ENCODE results near the gene TMEM143. TPM values are rescaled to one million over a fixed set of nuclear protein-coding genes. Genes with fewer than 3 reads are reported as not detected.

The TMEM143 gene
- total RNA-seq, 3 donors from 2014 or later (not counting 1 experiment from before 2014, with no cell fraction given), result 10.2 to 12.3 (median 11.1) TPM

- Mint-ChIP-seq H3K4me3 (no peak overlapping the region), H3K27ac (no peak overlapping the region), H3K9me3 (no peaks in the 10 kb centered on the region), H3K27me3 (ENCODE audit: low read depth in 2 of 2) (no peaks in the 10 kb centered on the region), H3K36me3 (no peaks in the 10 kb centered on the region), H3K4me1 (peaks cover 0 to 9% of the 10 kb centered on the region in 2 donors)
- TF ChIP-seq CTCF (IDR thresholded peaks at IDR 0.05), result no peak
- Histone ChIP-seq H3K4me3 (ENCODE audit: low read length) (no peak overlapping the region), H3K27me3 (ENCODE audit: control insufficient read depth, insufficient read depth, low read length) (no peaks in the 10 kb centered on the region), H3K36me3 (ENCODE audit: control insufficient read depth, insufficient read depth, low read length) (no peaks in the 10 kb centered on the region), H3K27ac (ENCODE audit: low read length) (no peak overlapping the region), H3K4me1 (ENCODE audit: control insufficient read depth, insufficient read depth, low read length) (peaks cover 3% of the 10 kb centered on the region), H3K9me3 (ENCODE audit: control insufficient read depth, insufficient read depth, low read length) (no peaks in the 10 kb centered on the region)
- intact Hi-C loops (cut with micrococcal nuclease), result no loop called here
- 93% methylated on average over 15 of the region's 15 CpGs for WGBS (ENCODE audit: insufficient coverage)
- no peak for DNase-seq
- ATAC-seq, result no peak
These were observed 9.3 kb downstream of the TMEM143 start for GRCh38 chr19:48354332-48354992.

- H3K36me3 Mint-ChIP-seq, result no peaks in the 10 kb centered on the region
- H3K27ac Mint-ChIP-seq, result no peak overlapping the region
- intact Hi-C loops (cut with micrococcal nuclease), result no loop called here
- no peak for TF ChIP-seq CTCF (IDR thresholded peaks at IDR 0.05)
- H3K4me3 Mint-ChIP-seq, result no peak overlapping the region
- DNase-seq (no peak), ATAC-seq (no peak)
- H3K4me1 Mint-ChIP-seq, result peaks cover 0 to 9% of the 10 kb centered on the region in 2 donors
- Histone ChIP-seq H3K27ac (ENCODE audit: low read length) (no peak overlapping the region), H3K4me1 (ENCODE audit: control insufficient read depth, insufficient read depth, low read length) (peaks cover 3% of the 10 kb centered on the region), H3K27me3 (ENCODE audit: control insufficient read depth, insufficient read depth, low read length) (no peaks in the 10 kb centered on the region), H3K4me3 (ENCODE audit: low read length) (no peak overlapping the region), H3K36me3 (ENCODE audit: control insufficient read depth, insufficient read depth, low read length) (no peaks in the 10 kb centered on the region), H3K9me3 (ENCODE audit: control insufficient read depth, insufficient read depth, low read length) (no peaks in the 10 kb centered on the region)
- H3K9me3 Mint-ChIP-seq, result no peaks in the 10 kb centered on the region
- H3K27me3 Mint-ChIP-seq (ENCODE audit: low read depth in 2 of 2), result no peaks in the 10 kb centered on the region
- 92% methylated on average over 5 of the region's 5 CpGs for WGBS (ENCODE audit: insufficient coverage)
These were observed 10.1 kb downstream of the TMEM143 start for GRCh38 chr19:48353677-48354076.

GRCh38 chr19:48351341-48351752 is 12.4 kb downstream of the TMEM143 start:
- no peak overlapping the region for H3K4me3 Mint-ChIP-seq
- WGBS (ENCODE audit: insufficient coverage), result 42% methylated on average over 8 of the region's 8 CpGs
- peak; percentile 79 to 96 (median 90) for ATAC-seq
- peak; percentile 71 for TF ChIP-seq CTCF (IDR thresholded peaks at IDR 0.05)
- peak overlapping the region in 1 of 2 donors; percentile 16 for H3K27ac Mint-ChIP-seq
- no peak overlapping the region for H3K27ac ChIP-seq (ENCODE audit: low read length)
- peaks cover 0 to 9% of the 10 kb centered on the region in 2 donors for H3K4me1 Mint-ChIP-seq
- no peak overlapping the region for H3K4me3 ChIP-seq (ENCODE audit: low read length)
- intact Hi-C loops (cut with micrococcal nuclease), result loop anchor here (1.0 kb wide), 1 partner anchor 233 kb away; no protein-coding TSS in a partner anchor
- peaks cover 3% of the 10 kb centered on the region for H3K4me1 ChIP-seq (ENCODE audit: control insufficient read depth, insufficient read depth, low read length)
- no peaks in the 10 kb centered on the region for H3K9me3 Mint-ChIP-seq
- no peaks in the 10 kb centered on the region for H3K27me3 Mint-ChIP-seq (ENCODE audit: low read depth in 2 of 2)
- DNase-seq, result peak; percentile 70 to 85
- no peaks in the 10 kb centered on the region for H3K9me3 ChIP-seq (ENCODE audit: control insufficient read depth, insufficient read depth, low read length)
- H3K36me3 Mint-ChIP-seq, result no peaks in the 10 kb centered on the region
- H3K27me3 ChIP-seq (ENCODE audit: control insufficient read depth, insufficient read depth, low read length), result no peaks in the 10 kb centered on the region
- H3K36me3 ChIP-seq (ENCODE audit: control insufficient read depth, insufficient read depth, low read length), result no peaks in the 10 kb centered on the region
